Measurements from ENCODE around the gene MAPKAP1.

The MAPKAP1 gene

GRCh38 chr9:125536167-125536772 is 170.7 kb downstream of the MAPKAP1 start:
- DNase-seq (ENCODE audit: low read depth in 2 of 2) = no peak

- no peak for DNase-seq (ENCODE audit: low read depth in 2 of 2)
These were observed 171.9 kb downstream of the MAPKAP1 start for GRCh38 chr9:125534971-125535701.

DNA sequence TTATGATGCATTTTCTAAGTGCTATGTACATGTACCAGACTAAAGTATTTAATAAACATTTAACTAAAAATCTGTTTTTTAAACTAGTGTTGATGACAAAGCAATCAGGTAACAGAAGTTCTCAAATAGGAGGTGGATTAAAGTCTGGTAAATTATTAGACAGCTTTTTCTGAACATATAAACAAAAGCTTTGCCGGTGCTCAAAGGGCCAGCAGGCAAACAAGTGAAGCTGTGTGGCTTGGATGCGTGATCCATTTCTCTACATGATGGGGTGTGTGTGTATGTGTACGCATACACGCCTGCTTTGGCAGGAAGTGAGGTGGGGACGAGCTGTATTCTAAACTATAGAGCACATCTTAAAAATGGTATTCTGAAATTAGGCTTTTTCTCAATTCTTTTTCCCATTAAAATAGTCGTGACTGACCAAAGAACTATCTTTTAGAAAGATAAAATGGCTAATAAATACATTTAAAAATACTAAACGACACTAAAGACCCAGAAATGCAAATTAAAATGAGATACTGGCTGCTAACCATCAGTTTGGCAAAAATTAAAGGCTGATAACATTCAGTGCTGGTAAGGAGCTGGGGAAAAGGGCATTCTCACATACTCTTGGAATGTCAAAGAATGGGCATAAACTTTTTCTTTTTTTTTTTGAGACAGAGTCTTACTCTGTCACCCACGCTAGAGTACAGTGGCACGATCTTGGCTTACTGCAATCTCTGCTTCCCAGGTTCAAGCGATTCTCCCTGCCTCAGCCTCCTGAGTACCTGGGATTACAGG is 174.0 kb downstream of the MAPKAP1 start:
- no peak for DNase-seq (ENCODE audit: low read depth in 2 of 2)

- DNase-seq (ENCODE audit: low read depth in 2 of 2) = no peak
These were observed 174.6 kb downstream of the MAPKAP1 start for GRCh38 chr9:125532412-125532811.

DNA sequence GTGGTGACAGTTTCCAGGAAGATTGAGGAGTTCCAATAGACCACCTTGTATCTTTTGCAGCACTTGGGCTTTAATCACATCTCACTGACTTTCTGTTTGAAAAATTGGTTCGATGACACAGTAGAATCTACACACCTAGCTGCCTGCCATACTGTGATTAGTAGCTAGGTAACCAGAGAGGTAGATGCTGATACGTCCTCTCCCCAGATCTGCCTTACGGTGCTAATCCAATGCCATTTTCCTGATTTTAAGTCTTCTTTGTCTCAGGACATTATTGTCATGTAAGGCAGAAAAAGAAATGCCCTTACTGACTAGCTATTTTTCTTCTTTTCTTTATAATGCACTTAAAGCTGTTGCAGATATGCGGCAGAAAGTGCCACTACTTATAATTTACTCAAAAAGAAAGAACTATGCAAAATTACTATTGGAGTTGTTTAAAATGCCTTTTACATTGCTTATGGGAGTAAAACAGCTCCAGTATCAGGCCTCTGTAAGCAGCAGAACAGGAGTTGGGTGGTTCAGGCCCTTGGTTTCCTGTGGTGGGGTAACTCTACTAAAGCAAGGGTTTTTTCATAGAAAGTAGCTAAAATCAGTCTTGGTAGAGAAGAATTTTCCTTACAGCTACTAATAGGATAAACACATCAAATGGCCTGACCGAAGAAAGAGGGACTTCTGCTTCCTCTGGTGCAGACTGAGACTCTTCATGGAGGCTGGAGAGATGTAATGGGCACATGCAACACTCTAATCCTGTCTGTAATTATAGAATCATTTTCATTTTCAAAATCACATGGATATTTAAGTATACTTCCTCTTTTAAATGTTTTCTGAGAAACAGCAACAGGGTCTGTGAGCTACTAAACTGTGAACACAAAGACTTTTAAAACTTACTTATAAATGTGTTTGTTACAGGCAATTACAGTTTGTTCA is 177.2 kb downstream of the MAPKAP1 start:
- DNase-seq (ENCODE audit: low read depth in 2 of 2) = no peak

GRCh38 chr9:125529107-125529506 is 177.9 kb downstream of the MAPKAP1 start:
- no peak for DNase-seq (ENCODE audit: low read depth in 2 of 2)

GRCh38 chr9:125527471-125528002 is 179.5 kb downstream of the MAPKAP1 start:
- no peak for DNase-seq (ENCODE audit: low read depth in 2 of 2)

- DNase-seq (ENCODE audit: low read depth in 2 of 2) = no peak
These were observed 180.9 kb downstream of the MAPKAP1 start for GRCh38 chr9:125525921-125526631.

DNA sequence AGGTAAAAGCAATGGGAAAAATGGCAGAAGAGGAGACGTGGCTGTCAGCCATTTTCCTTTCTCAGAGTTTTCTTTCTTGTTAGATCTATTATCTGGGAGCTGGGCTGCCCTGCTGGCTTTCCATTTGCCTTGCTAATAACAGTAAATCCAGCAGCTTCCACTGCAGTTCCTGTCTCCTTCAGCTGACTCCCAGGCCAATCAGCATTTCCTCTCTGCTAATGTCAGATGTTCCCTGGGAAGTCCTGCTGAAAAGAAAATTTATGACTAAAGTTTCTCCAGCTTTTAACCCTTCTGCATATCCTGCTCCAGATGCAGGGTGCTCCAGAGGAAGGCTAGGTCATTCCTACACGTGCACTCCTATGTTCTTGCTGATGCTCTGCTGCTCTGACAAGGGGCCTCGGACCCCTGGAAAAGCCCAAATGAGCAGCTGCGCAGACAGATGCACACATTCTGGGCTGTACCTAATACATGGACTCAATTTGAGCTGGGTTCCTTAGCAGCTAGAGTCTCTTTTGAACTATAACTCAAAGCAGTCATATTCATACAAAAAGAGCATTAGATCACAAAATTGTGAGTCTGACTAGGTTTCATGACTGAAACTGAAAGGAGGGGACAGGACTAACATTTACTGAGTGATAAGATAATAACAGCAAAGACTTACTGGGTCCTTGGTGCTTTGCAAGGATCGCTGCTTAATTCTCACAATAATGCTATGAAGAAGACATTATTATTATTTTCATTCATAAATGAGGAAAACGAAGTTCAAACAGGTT is 182.2 kb downstream of the MAPKAP1 start:
- DNase-seq (ENCODE audit: low read depth in 2 of 2) = no peak

DNA sequence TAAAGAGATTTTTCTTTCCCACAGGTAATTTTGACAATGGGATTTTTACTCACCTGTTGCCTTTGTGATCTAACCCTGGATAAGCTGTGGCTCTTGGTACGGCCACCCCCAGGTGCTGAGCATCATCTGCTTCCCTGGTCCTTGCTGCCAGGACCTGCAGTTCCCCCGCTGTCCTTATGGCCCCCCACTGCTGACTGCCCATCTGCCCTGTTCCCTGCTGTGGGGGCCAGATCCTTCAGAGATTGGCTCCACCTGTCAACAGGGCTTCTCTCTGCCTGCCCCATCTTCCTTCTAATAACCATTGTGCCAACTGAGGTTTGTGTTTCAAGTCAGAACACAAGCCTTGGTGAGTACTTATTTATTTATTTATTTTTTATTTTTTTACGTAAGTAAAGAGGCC is 183.3 kb downstream of the MAPKAP1 start:
- DNase-seq (ENCODE audit: low read depth in 2 of 2) = no peak

DNA sequence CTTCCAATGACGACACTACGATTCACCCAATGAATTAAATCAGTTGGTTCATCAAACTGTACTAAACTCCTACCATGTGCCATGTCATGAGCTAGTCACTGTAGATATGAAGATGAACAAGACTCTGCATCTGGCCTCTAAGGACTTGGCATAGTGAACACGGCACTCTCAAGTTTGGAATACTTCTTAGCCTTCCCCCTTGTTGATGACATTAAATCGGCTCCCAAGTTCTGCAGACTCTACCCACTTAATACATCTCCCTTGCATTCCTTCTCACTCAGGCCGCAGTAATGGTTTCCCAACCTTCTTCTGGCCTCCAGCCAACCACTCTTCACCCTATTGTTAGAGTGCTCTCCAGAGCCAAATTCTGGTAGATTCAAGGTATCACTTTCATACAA is 184.7 kb downstream of the MAPKAP1 start:
- DNase-seq (ENCODE audit: low read depth in 2 of 2) = no peak

DNA sequence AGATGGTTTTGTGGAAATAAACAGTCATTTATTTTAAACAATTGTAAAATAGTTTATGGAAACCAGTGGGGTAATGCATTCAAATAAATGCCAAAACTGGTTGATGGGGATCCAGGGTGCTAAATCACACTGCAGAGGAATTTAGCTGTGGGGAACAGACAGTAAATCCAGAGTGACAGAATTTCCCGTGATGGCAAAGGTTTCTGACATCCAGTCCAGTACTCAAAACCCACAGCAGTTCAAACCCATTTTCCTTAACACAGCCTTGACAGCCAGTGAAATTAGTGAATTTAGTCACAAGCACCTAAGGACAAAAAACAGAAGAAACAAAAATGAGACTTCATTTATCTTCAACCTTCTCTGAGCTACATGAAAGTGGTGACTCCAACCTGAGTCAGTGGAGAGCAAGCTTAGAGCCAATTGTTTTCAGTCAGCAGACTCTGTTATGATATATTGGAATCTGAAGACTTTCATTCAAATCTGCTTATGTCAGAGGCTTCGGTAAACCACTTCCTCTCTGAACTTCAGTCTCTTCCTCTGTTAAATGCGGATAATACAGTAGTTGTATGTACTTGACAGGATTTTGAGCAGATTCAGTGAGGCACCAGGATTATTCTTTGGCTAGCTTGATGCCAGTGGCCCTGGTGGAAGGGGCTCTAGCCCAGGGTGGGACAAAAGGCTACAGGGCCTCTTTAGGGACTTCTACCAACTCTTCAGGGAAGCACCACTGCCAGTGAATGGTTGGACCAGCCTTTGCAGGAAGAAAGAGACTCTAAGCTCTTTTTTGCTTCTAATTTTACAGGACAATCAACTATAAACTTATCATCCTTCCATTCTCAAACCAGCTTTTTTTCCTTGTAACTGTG is 185.3 kb downstream of the MAPKAP1 start:
- no peak for DNase-seq (ENCODE audit: low read depth in 2 of 2)

DNA sequence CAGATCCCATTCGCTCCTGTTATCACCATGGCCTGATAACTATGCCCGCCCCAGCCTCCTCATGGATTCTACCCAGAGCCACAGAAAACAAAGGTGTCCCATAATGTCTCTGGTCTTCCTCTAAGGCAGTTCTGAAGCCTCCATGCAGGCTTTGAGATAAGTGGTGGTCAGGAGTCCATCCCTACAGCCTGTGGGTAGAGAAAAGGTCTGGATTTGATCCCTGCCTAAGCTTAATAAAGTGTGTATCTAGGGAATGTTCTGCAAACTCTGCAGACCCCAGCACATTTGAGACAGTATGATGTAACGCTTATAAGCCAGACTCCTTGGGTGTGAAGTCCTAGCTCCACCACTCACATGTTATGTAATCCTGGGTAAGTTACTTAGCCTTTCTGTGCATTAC is 187.3 kb downstream of the MAPKAP1 start:
- no peak for DNase-seq (ENCODE audit: low read depth in 2 of 2)

GRCh38 chr9:125517577-125517976 is 189.4 kb downstream of the MAPKAP1 start:
- DNase-seq (ENCODE audit: low read depth in 2 of 2) = no peak

- no peak for DNase-seq (ENCODE audit: low read depth in 2 of 2)
These were observed 190.7 kb downstream of the MAPKAP1 start for GRCh38 chr9:125515983-125516940.

GRCh38 chr9:125515281-125515680 is 191.7 kb downstream of the MAPKAP1 start:
- no peak for DNase-seq (ENCODE audit: low read depth in 2 of 2)

- DNase-seq (ENCODE audit: low read depth in 2 of 2) = no peak
These were observed 192.5 kb downstream of the MAPKAP1 start for GRCh38 chr9:125514468-125514867.

Measured in stimulated activated CD8-positive, alpha-beta memory T cell treated with anti-CD3 and anti-CD28 coated beads, Interleukin-2, amount 100 ng/mL, for 1 hour (primary cell).